CD4-positive, CD25-positive, alpha-beta regulatory T cell (primary cell): ENCODE results near the gene THUMPD3. TPM values are rescaled to one million over a fixed set of nuclear protein-coding genes. Genes with fewer than 3 reads are reported as not detected.

Experiments used
- ATAC-seq, 2 donors: fragments of 150-1000 bp; cut with Tn5 transposase; one replicate each; pipeline ENCODE4 v1.10.0; 2021; ENCODE audit warnings: low read depth in 2 of 2, moderate number of reproducible peaks in 2 of 2, moderate library complexity in 1 of 2
- DNase-seq, 3 donors: peaks; one replicate each; pipeline versions ENCODE4 v3.0.0 to v3.0.0-alpha.2; 2012 to 2022; ENCODE audit warnings: mixed read lengths in 1 of 3
- H3K27ac ChIP-seq: one replicate; pipeline ENCODE4 v1.7.0; 2013; ENCODE audit warnings: mild to moderate bottlenecking, low read length; ENCODE audit not compliant: insufficient read depth, poor library complexity, severe bottlenecking
- H3K27me3 ChIP-seq: one replicate; pipeline ENCODE4 v1.7.0; 2013; ENCODE audit warnings: low read length; ENCODE audit not compliant: control insufficient read depth, insufficient read depth
- H3K36me3 ChIP-seq: one replicate; pipeline ENCODE4 v1.7.0; 2013; ENCODE audit warnings: mild to moderate bottlenecking, low read length, moderate library complexity; ENCODE audit not compliant: control insufficient read depth, insufficient read depth
- H3K4me1 ChIP-seq: 2 replicates; pipeline ENCODE4 v1.7.0; 2013; ENCODE audit warnings: mild to moderate bottlenecking, low read length; ENCODE audit not compliant: insufficient read depth, control insufficient read depth, poor library complexity, severe bottlenecking
- H3K4me3 ChIP-seq: one replicate; pipeline ENCODE4 v1.7.0; 2013; ENCODE audit warnings: low read depth, mild to moderate bottlenecking, low read length, moderate library complexity
- H3K9me3 ChIP-seq, 2 experiments: 1 replicate in 1 of 2; 2 replicates in 1 of 2; pipeline ENCODE4 v1.7.0; 2013; ENCODE audit warnings: low read length in 2 of 2, mild to moderate bottlenecking in 1 of 2, moderate library complexity in 1 of 2; ENCODE audit not compliant: control insufficient read depth in 2 of 2
- H3K27ac Mint-ChIP-seq, 3 donors: one replicate each; pipeline ENCODE4 v1.8.0; 2020 to 2022; ENCODE audit warnings: mild to moderate bottlenecking in 3 of 3, mixed read lengths in 3 of 3, moderate library complexity in 2 of 3
- H3K27me3 Mint-ChIP-seq: one replicate; pipeline ENCODE4 v1.8.0; 2022; ENCODE audit warnings: mild to moderate bottlenecking, mixed read lengths
- H3K36me3 Mint-ChIP-seq: one replicate; pipeline ENCODE4 v1.8.0; 2020; ENCODE audit warnings: mixed read lengths
- H3K4me1 Mint-ChIP-seq, 4 donors: one replicate each; pipeline ENCODE4 v1.8.0; 2020 to 2022; ENCODE audit warnings: mixed read lengths in 4 of 4, mild to moderate bottlenecking in 1 of 4
- H3K4me3 Mint-ChIP-seq, 4 donors: one replicate each; pipeline ENCODE4 v1.8.0; 2020 to 2022; ENCODE audit warnings: mild to moderate bottlenecking in 4 of 4, mixed read lengths in 4 of 4, moderate library complexity in 3 of 4
- H3K9me3 Mint-ChIP-seq, 7 donors: one replicate each; pipeline ENCODE4 v1.8.0; 2020 to 2022; ENCODE audit warnings: mixed read lengths in 7 of 7, mild to moderate bottlenecking in 3 of 7, moderate library complexity in 2 of 7
- polyA plus RNA-seq, 4 donors: library from polyadenylated mRNA; unstranded; fragments of 300-500 nt; fragmentation: Illumina TruSeq; gene quantifications; one replicate each; pipeline ENCODE4 v1.2.3, GENCODE V29; 2021
- total RNA-seq: library from RNA; stranded (reverse); gene quantifications from one replicate; pipeline ENCODE4 v1.2.3, GENCODE V29; 2022

THUMPD3 gene
- total and polyA plus RNA-seq, 5 donors from 2014 or later = 17.9 to 40.2 (median 19.8) TPM

DNA sequence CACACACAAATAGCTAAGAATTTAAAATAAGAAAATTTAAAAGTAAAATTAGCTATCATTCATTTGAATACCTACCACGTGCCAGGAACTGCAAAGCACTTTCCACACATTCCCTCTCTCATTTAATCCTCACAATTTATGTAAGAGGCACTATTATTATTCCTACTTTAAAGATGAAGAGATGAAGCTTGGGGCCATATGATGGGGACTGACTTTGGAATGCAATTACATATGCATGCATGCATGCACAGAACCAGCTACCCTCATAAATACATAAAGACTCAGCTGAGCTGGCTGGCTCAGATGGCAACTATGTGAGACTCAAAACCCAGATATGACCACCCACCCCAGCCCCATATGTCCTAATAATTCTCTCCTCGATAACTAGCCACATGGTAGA lies 31.7 kb upstream of the THUMPD3 start:
- Histone ChIP-seq H3K36me3 (no peaks in the 10 kb centered on the region), H3K4me3 (no peak overlapping the region), H3K27ac (no peak overlapping the region), H3K27me3 (peaks cover 2% of the 10 kb centered on the region), H3K4me1 (no peaks in the 10 kb centered on the region), H3K9me3 (no peaks in the 10 kb centered on the region)
- ATAC-seq = no peak
- H3K27ac Mint-ChIP-seq = no peak overlapping the region
- peaks cover 16% of the 10 kb centered on the region for H3K27me3 Mint-ChIP-seq
- no peaks in the 10 kb centered on the region for H3K4me1 Mint-ChIP-seq
- H3K36me3 Mint-ChIP-seq = no peaks in the 10 kb centered on the region
- peaks cover 0 to 6% (median 1%) of the 10 kb centered on the region in 7 donors for H3K9me3 Mint-ChIP-seq
- DNase-seq = no peak
- no peak overlapping the region for H3K4me3 Mint-ChIP-seq

DNA sequence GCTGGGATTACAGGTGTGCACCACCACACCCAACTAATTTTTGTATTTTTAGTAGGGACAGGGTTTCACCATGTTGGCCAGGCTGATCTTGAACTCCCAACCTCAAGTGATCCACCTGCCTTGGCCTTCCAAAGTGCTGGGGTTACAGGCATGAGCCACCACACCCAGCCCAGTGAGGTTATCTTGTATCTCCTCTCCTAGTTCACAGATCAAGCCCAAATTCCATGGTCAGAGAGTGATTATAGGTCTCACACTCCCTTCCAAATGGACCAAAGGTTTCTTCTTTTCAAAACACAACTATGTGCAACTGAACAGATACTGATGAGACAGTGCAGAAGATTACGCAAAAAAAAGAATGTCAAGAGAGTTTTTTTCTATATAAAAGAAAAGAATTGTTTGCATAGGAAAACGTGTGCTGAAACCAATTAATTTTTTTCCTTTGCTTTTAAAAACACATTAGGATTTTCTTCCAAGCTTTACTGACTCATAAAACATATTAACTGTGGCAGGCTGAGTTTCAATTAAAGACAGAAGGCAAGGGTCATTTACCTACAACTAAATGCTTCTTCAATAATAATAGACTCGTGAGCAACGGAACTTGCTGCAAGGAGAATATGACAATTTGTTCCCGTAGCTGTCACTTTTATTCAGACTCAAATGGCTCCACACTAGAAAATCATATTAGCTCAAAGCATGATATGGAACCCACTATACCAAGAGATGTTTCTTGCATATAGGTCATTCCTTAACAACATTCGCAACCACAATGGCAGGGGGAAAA lies 30.4 kb upstream of the THUMPD3 start:
- Histone ChIP-seq H3K36me3 (no peaks in the 10 kb centered on the region), H3K4me1 (no peaks in the 10 kb centered on the region), H3K9me3 (no peaks in the 10 kb centered on the region), H3K27me3 (peaks cover 2% of the 10 kb centered on the region), H3K27ac (no peak overlapping the region), H3K4me3 (no peak overlapping the region)
- no peak overlapping the region for H3K4me3 Mint-ChIP-seq
- no peaks in the 10 kb centered on the region for H3K4me1 Mint-ChIP-seq
- H3K36me3 Mint-ChIP-seq = no peaks in the 10 kb centered on the region
- H3K9me3 Mint-ChIP-seq = peaks cover 0 to 6% (median 0%) of the 10 kb centered on the region in 7 donors
- DNase-seq (no peak), ATAC-seq (no peak)
- peaks cover 16% of the 10 kb centered on the region for H3K27me3 Mint-ChIP-seq
- no peak overlapping the region for H3K27ac Mint-ChIP-seq

DNA sequence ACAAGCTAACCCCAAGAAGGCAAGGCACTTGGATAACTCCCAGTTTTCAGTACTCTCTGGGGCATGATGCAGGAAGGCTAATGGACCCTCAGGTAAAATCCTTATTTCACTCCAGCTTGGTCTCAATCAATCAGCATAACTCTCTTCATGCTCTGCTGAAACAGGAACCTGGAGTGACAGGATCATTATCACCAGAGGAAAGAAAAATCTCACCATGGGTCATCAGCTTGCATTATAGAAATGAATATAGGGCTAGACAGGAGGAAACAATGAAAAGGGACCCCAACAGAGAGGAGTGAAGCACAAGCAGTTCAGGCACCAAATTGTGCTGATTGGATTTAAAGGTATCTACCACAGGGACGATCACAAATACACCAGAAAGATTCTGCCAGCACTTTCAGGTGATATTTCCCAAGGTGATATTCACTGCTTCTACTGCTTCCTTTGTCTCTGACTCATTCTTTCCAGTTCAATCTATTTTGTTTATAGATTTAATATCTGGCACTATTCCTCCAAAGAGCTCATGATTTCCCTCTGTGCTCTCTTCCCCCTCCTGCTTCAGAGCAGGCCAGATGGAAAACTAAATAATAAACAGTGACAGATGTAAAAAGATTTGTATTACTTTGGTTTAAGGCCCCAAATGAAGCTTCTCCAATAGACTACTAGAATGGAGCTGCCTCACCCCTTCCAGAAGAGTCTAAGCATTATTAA lies 22.9 kb upstream of the THUMPD3 start:
- Mint-ChIP-seq H3K27ac (no peak overlapping the region), H3K4me3 (no peak overlapping the region), H3K36me3 (no peaks in the 10 kb centered on the region), H3K27me3 (peaks cover 4% of the 10 kb centered on the region), H3K9me3 (no peaks in the 10 kb centered on the region), H3K4me1 (no peaks in the 10 kb centered on the region)
- Histone ChIP-seq H3K27me3 (no peaks in the 10 kb centered on the region), H3K4me3 (no peak overlapping the region), H3K4me1 (no peaks in the 10 kb centered on the region), H3K9me3 (no peaks in the 10 kb centered on the region), H3K36me3 (no peaks in the 10 kb centered on the region), H3K27ac (no peak overlapping the region)
- ATAC-seq (no peak), DNase-seq (no peak)

DNA sequence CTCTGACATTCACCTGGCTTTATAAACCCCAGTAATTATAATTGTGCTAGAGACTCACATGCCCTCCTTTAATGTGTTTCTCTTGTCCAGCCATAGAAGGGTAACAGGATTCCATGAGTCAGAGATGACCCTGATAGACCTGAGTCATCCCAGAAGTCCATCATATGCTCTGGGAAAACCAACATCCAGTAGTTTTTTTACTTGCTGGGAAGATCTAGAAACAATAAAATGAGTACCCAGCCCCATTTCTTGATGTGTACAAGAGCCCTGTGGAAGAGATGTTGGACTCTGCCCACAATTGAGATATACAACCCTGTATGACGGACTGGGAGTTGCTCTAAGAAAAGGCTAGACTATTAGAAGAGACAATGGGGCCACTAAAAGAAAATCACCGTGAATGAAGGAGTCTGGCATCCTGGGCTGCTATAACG lies 22.4 kb upstream of the THUMPD3 start:
- H3K9me3 ChIP-seq = no peaks in the 10 kb centered on the region
- H3K4me1 ChIP-seq = no peaks in the 10 kb centered on the region
- H3K27me3 ChIP-seq = no peaks in the 10 kb centered on the region
- H3K4me3 ChIP-seq = no peak overlapping the region
- ATAC-seq = no peak
- no peaks in the 10 kb centered on the region for H3K36me3 ChIP-seq
- H3K4me3 Mint-ChIP-seq = no peak overlapping the region
- H3K27ac ChIP-seq = no peak overlapping the region
- no peaks in the 10 kb centered on the region for H3K9me3 Mint-ChIP-seq
- H3K36me3 Mint-ChIP-seq = no peaks in the 10 kb centered on the region
- H3K27ac Mint-ChIP-seq = no peak overlapping the region
- DNase-seq = no peak
- peaks cover 4% of the 10 kb centered on the region for H3K27me3 Mint-ChIP-seq
- H3K4me1 Mint-ChIP-seq = no peaks in the 10 kb centered on the region

DNA sequence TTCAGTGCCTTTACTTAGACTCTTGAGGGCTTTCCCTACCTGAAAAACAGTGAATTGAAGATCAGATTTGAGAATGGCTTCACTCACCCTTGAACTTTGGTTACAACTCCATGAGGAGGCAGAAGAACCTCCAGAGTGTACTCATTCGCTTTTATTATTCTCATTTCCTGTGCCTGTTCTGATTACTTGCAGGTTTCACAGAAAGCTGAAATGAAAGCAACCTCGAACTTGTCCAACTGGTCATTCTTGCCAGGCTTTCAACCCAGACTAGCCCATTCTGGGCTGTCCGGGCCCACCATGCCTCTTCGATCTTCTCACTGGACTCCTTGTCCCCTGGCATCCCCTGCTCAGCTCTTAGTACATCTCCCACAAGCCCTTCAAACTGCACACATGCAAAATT lies 20.2 kb upstream of the THUMPD3 start:
- Mint-ChIP-seq H3K36me3 (no peaks in the 10 kb centered on the region), H3K4me1 (no peaks in the 10 kb centered on the region), H3K27ac (no peak overlapping the region), H3K9me3 (no peaks in the 10 kb centered on the region), H3K4me3 (no peak overlapping the region), H3K27me3 (peaks cover 4% of the 10 kb centered on the region)
- Histone ChIP-seq H3K4me3 (no peak overlapping the region), H3K27me3 (no peaks in the 10 kb centered on the region), H3K9me3 (no peaks in the 10 kb centered on the region), H3K4me1 (no peaks in the 10 kb centered on the region), H3K36me3 (no peaks in the 10 kb centered on the region), H3K27ac (no peak overlapping the region)
- no peak for DNase-seq
- ATAC-seq = no peak

DNA sequence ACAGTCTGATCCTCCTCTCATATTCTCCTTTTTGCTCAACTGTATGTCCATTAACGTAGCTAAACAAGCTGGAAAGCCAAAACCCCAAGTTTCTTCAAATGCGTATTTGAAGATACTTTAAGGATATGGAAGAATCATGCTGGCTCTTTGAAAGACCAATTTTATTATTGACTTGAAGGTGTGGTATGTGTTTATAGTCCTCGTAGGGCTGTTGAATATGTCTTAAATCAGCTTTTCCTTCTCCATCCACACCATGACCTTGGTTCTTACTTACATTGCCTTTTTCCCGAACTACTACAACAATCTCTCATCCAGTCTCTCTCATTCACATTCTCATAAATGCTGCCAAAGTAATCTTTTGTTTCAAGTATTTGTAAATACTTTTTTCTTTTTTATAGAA lies 19.7 kb upstream of the THUMPD3 start:
- H3K36me3 Mint-ChIP-seq = no peaks in the 10 kb centered on the region
- no peak for ATAC-seq
- no peaks in the 10 kb centered on the region for H3K4me1 Mint-ChIP-seq
- no peaks in the 10 kb centered on the region for H3K4me1 ChIP-seq
- H3K27ac ChIP-seq = no peak overlapping the region
- H3K36me3 ChIP-seq = no peaks in the 10 kb centered on the region
- H3K9me3 ChIP-seq = no peaks in the 10 kb centered on the region
- H3K4me3 Mint-ChIP-seq = no peak overlapping the region
- no peak overlapping the region for H3K4me3 ChIP-seq
- no peak overlapping the region for H3K27ac Mint-ChIP-seq
- no peaks in the 10 kb centered on the region for H3K9me3 Mint-ChIP-seq
- peaks cover 4% of the 10 kb centered on the region for H3K27me3 Mint-ChIP-seq
- DNase-seq = no peak
- H3K27me3 ChIP-seq = no peaks in the 10 kb centered on the region

DNA sequence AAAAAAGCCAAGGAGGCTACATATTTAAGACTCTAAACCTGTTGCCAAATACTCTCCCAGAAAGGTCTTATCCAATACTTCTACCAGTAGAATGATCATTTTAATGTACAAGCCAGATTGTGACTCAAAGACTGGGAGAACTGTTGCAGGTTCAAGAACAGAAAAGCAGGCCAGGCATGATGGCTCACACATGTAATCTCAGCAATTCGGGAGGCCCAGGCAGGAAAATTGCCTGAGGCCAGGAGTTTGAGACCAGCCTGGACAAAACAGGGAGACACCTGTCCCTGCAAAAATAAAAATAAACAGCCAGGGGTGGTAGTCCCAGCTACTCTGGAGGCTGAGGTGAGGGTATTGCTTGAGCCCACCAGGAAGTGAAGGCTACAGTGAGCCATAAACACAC lies 17.8 kb upstream of the THUMPD3 start:
- no peaks in the 10 kb centered on the region for H3K4me1 ChIP-seq
- no peaks in the 10 kb centered on the region for H3K36me3 Mint-ChIP-seq

DNA sequence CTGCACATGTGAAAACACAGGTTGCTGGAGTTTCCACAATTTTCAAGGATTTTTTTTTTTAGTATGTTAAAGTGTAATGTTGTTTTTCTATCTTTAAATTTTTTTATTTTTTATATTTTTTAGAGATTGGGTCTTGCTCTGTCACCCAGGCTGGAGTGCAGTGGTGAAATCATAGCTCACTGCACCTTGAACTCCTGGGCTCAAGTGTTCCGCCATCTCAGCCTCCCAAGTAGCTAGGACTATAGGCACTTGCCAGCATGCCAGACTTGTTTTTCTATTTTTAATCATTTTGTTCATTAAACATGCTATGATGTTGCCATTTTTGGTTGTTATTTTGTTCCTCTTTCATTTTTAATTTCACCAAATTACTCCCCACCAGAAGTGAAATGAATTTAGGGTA lies 16.7 kb upstream of the THUMPD3 start:
- H3K36me3 Mint-ChIP-seq = no peaks in the 10 kb centered on the region
- no peaks in the 10 kb centered on the region for H3K27me3 ChIP-seq
- H3K27me3 Mint-ChIP-seq = peaks cover 4% of the 10 kb centered on the region
- no peaks in the 10 kb centered on the region for H3K36me3 ChIP-seq
- H3K4me1 Mint-ChIP-seq = no peaks in the 10 kb centered on the region
- no peaks in the 10 kb centered on the region for H3K9me3 ChIP-seq
- no peak overlapping the region for H3K27ac ChIP-seq
- no peak overlapping the region for H3K4me3 ChIP-seq
- H3K4me3 Mint-ChIP-seq = no peak overlapping the region
- H3K9me3 Mint-ChIP-seq = no peaks in the 10 kb centered on the region
- no peak for ATAC-seq
- no peak overlapping the region for H3K27ac Mint-ChIP-seq
- no peak for DNase-seq
- no peaks in the 10 kb centered on the region for H3K4me1 ChIP-seq

More for the DNA sequence above, 17.8 kb upstream of the THUMPD3 start:
- Mint-ChIP-seq H3K9me3 (no peaks in the 10 kb centered on the region), H3K4me3 (no peak overlapping the region), H3K27ac (no peak overlapping the region), H3K27me3 (peaks cover 4% of the 10 kb centered on the region), H3K4me1 (no peaks in the 10 kb centered on the region)
- H3K27me3 ChIP-seq = no peaks in the 10 kb centered on the region
- no peak for DNase-seq
- no peak for ATAC-seq
- no peak overlapping the region for H3K27ac ChIP-seq
- no peaks in the 10 kb centered on the region for H3K9me3 ChIP-seq
- no peak overlapping the region for H3K4me3 ChIP-seq
- H3K36me3 ChIP-seq = no peaks in the 10 kb centered on the region
